ENCODE data around the gene B3GNT9. TPM values are rescaled to one million over a fixed set of nuclear protein-coding genes. Genes with fewer than 3 reads are reported as not detected.
A peak's percentile ranks its signal among the peaks of the same experiment; 100 is the strongest.

The B3GNT9 gene
- total RNA-seq, 1 donor from 2014 or later: 2.4 TPM

DNA sequence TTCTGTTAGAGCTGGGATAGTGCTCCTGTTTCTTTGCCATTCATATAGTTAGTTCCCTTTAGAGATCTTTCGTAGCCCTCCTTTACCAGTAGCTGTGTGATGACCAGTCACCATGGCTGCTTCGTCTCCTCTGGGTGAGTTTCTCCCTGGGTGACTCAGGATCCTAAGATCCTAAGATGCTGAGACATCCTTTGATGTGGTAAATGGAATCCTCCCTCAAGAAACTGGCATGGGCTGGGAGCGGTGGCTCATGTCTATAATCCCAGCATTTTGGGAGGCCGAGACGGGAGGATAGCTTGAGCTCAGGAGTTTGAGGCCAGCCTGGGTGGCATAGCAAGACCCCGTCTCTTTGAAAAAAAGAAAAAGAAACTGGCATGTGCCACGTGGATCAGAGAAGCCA, 35.2 kb downstream of the B3GNT9 start:
- DNase-seq (ENCODE audit: low read depth in 2 of 2): no peak

DNA sequence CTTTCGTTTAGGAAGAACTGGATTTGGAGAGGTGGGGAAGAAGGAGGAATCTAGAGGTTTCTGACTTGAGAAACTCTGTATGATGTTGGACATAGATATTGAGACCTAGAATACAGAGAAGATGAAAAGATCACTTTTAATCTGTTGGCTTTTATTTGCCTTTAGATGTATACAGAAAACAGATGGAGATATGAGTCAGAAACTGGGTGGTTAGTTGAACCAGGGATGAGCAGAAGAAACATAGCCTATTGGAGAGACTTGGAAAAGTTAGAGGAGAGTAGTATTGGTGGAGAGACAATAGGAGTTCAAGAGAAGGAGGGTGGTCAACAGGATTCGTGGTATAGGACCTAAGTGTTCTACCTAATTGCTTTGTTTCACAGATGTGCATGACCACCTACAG, 36.0 kb downstream of the B3GNT9 start:
- no peak for DNase-seq (ENCODE audit: low read depth in 2 of 2)

GRCh38 chr16:67112591-67113399, 38.0 kb downstream of the B3GNT9 start:
- DNase-seq (ENCODE audit: low read depth in 2 of 2): no peak

GRCh38 chr16:67111951-67112444, 38.8 kb downstream of the B3GNT9 start:
- no peak for DNase-seq (ENCODE audit: low read depth in 2 of 2)

DNA sequence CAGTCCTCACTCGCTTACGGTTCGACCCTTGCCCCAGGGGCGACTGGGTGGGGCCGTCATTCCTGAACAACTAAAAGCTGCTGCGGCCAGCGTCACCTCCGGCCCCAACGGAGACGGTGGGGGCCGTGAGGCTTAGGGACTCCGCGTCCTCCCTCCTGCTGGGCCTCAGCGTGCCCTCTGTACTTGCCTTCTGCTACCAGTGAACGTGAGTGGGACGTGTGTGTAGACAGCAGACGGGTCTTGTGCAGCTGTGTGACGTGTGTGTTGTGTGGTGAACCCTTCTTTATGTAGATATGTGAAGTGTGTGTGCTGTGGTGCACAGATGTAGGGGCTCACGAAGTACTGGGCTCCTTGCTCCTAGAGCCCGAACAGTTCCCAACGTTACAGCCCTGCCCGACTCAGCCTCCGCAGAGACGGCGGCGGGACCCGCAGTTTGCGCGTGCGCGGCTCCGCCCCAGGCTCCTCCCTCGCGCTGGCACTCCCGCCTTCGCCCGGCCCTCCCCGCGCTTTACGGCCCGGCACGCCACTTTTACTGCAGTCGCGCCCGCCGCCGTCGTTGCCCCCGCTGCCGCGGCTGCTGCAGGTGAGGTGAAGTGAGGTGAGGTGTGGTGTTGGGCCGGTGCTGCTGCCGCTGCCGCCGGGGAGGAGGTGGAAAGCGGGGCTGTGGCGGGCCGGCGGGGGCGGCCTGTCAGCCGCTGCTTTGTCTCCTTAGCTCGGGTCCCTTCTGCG, 41.2 kb downstream of the B3GNT9 start, which contains the start of gene PHAF1:
Gene PHAF1, plus strand, starts transcription at position 535 of the 729 bp plus-strand sequence. CDS start 235 bp downstream, outside the sequence.
- peak; percentile 69 to 92 for DNase-seq (ENCODE audit: low read depth in 2 of 2)

DNA sequence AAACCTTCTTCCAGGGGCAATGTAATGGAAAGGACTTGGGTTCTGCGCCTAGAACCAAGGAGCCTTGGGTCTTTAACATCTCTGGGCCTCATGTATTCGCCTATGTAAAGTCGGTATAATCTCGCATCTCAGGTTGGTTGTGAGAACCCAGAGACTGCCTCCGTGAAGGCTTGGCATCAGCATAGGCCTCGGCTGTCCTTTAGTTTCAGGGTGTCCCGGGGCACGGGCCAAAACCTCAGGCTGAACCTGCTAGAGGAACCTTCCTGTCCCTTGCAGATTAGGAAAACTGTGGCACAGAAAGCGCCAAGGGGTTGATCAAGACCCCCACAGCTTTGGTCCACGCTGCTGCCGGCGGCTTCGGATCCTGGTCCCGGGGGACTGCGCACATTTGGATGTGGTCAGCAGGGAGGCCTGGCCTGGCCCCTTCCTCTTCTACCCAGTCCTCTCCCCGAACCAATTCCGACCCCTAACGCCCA, 41.8 kb downstream of the B3GNT9 start:
- DNase-seq (ENCODE audit: low read depth in 2 of 2): no peak

- DNase-seq (ENCODE audit: low read depth in 2 of 2): no peak
Observed at GRCh38 chr16:67108489-67108888, 42.3 kb downstream of the B3GNT9 start.

DNA sequence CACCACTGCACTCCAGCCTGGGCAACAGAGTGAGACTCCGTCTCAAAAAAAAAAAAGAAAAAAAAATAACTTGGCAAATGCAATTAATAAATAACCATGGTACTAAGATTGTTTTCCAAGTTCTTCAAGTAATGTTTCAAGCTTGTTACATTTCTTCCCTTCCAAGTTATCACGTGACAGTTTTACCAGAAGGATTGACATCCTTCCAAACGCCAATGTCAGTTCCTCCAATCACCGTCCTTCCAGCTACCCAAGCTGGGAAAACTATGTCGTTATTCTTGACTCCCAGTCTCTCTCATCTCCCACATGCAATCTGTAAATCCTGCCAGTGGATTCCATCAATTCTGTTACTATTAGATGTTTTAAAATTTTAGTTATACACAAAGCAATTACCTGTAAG, 44.9 kb downstream of the B3GNT9 start:
- no peak for DNase-seq (ENCODE audit: low read depth in 2 of 2)

DNA sequence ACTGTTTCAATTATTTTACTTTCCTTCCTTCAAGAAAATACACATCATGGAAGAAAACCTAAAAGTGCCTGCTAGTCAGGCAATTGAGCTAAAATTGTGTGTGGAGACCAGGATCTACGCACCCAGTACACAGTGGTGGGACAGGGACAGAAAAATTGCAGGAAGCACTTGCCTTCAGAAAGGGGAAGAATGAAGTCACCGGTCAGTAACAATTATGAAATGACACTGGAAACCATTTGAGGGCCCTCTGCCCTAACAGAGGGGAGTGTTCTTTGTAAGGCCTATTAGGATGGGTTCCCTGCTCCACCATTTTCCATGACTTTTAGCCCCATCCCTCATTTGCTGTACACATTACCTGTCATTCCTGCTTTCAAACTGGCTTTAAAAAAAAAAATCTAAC, 45.6 kb downstream of the B3GNT9 start:
- DNase-seq (ENCODE audit: low read depth in 2 of 2): no peak

DNA sequence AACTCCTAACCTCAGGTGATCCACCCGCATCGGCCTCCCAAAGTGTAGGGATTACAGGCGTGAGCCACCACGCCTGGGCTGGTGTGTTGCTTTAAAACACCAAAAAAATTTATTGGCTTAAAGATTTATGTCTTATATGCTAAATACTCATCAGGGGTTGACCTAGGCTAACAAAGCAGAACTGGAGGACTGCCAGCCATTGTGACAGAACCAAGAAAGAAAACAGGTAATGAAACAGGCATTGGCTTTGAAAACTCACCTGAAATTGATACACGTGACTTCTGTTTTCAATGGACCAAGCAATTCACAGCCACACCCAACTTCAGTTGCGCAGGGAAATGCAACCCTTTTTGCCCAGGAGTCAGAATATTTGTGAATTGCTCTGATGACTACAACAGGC, 46.0 kb downstream of the B3GNT9 start:
- DNase-seq (ENCODE audit: low read depth in 2 of 2): no peak

DNA sequence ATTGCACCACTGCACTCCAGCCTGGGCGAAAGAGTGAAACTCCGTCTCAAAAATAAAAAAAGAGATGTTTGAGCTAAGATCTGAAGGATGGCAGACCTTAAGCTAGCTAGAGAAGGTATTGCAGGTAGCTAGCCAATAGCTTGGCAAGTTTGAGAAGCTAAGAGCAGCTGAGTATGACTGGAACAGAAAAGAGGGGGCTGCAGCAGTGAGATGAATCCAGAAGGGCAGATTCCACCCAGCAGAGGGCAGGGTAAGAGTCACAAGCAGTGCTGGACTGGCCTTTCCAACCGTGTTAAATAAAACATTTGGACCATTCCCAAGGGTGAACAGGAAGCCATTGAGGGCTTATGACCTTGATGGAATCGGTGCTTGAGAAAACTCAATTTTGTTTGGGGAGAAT, 46.7 kb downstream of the B3GNT9 start:
- peak; percentile 44 to 52 for DNase-seq (ENCODE audit: low read depth in 2 of 2)

- no peak for DNase-seq (ENCODE audit: low read depth in 2 of 2)
Observed at GRCh38 chr16:67101311-67102082, 49.3 kb downstream of the B3GNT9 start.

GRCh38 chr16:67100569-67101310, 50.1 kb downstream of the B3GNT9 start:
- peak in 1 of 2 donors; percentile 12 for DNase-seq (ENCODE audit: low read depth in 2 of 2)

DNA sequence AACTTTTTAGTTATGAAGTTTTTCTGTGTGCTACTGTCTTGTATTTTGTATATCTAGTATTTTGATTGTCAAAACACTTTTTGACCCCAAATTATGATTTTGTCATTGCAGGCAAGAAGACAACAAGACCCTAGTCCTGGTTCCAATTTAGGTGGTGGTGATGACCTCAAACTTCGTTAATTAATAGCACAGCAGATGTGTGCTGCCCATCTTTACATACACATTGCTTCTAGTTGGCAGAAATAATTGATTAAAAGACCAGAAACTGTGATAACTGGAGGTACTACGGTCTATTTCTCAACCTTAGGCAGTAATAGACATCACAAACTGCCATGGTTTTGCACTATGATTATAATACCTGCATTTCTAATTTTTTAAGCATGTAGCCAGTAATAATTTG, 52.2 kb downstream of the B3GNT9 start:
- DNase-seq (ENCODE audit: low read depth in 2 of 2): no peak

Other genes starting within 250 kb of the B3GNT9 start
- gene CDH16, start 232.1 kb downstream of the B3GNT9 start, total RNA-seq: not detected in 2 replicates
- gene RRAD, start 225.5 kb downstream of the B3GNT9 start, total RNA-seq: 0.25 and 1.0 TPM in 2 replicates
- 135 and 156 TPM in 2 replicates for gene CIAO2B, start 216.6 kb downstream of the B3GNT9 start, total RNA-seq
- 13.1 and 16.2 TPM in 2 replicates for gene CES2, start 215.5 kb downstream of the B3GNT9 start, total RNA-seq
- not detected in 2 replicates for gene CES3, start 189.7 kb downstream of the B3GNT9 start, total RNA-seq
- gene CES4A, start 162.4 kb downstream of the B3GNT9 start, total RNA-seq: 1.0 and 1.6 TPM in 2 replicates
- gene CBFB, start 121.8 kb downstream of the B3GNT9 start, total RNA-seq: 44.8 and 51.1 TPM in 2 replicates
- gene PHAF1, start 41.1 kb downstream of the B3GNT9 start, total RNA-seq: 9.6 and 15.0 TPM in 2 replicates
- gene TRADD, start 8.9 kb upstream of the B3GNT9 start, total RNA-seq: 12.1 and 17.2 TPM in 2 replicates
- gene FBXL8, start 9.0 kb upstream of the B3GNT9 start, total RNA-seq: 4.2 and 7.1 TPM in 2 replicates
- 0.77 and 1.1 TPM in 2 replicates for gene HSF4, start 13.7 kb upstream of the B3GNT9 start, total RNA-seq
- 5.8 and 6.8 TPM in 2 replicates for gene NOL3, start 19.5 kb upstream of the B3GNT9 start, total RNA-seq
- gene MATCAP1, start 33.0 kb upstream of the B3GNT9 start, total RNA-seq: 6.7 and 8.1 TPM in 2 replicates
- gene EXOC3L1, start 39.1 kb upstream of the B3GNT9 start, total RNA-seq: 38.8 and 57.7 TPM in 2 replicates
- gene E2F4, start 41.2 kb upstream of the B3GNT9 start, total RNA-seq: 58.8 and 64.5 TPM in 2 replicates
- gene ELMO3, start 48.1 kb upstream of the B3GNT9 start, total RNA-seq: 0.64 and 1.0 TPM in 2 replicates
- gene TMEM208, start 76.1 kb upstream of the B3GNT9 start, total RNA-seq: 23.6 and 28.1 TPM in 2 replicates
- 15.0 and 18.2 TPM in 2 replicates for gene FHOD1, start 96.5 kb upstream of the B3GNT9 start, total RNA-seq
- 0.39 and 0.51 TPM in 2 replicates for gene SLC9A5, start 98.0 kb upstream of the B3GNT9 start, total RNA-seq
- gene PLEKHG4, start 128.5 kb upstream of the B3GNT9 start, total RNA-seq: 9.2 and 11.6 TPM in 2 replicates
- under 0.01 TPM in 1 of 2 replicates, not detected in the other for gene KCTD19, start 175.7 kb upstream of the B3GNT9 start, total RNA-seq
- under 0.01 and 0.13 TPM in 2 replicates for gene LRRC36, start 175.8 kb upstream of the B3GNT9 start, total RNA-seq
- gene TPPP3, start 242.5 kb upstream of the B3GNT9 start, total RNA-seq: under 0.01 TPM in 2 replicates